Measurements from ENCODE around the gene ITPK1. TPM values are rescaled to one million over a fixed set of nuclear protein-coding genes. Genes with fewer than 3 reads are reported as not detected.
"Not testable (repeated sequence)": the region's sequence is repeated elsewhere in the genome, so short reads cannot be mapped to it uniquely, and the experiment has no call there.

ITPK1 gene
- total RNA-seq, 2 experiments from 2014 or later, result 65.7 to 73.0 TPM

DNA sequence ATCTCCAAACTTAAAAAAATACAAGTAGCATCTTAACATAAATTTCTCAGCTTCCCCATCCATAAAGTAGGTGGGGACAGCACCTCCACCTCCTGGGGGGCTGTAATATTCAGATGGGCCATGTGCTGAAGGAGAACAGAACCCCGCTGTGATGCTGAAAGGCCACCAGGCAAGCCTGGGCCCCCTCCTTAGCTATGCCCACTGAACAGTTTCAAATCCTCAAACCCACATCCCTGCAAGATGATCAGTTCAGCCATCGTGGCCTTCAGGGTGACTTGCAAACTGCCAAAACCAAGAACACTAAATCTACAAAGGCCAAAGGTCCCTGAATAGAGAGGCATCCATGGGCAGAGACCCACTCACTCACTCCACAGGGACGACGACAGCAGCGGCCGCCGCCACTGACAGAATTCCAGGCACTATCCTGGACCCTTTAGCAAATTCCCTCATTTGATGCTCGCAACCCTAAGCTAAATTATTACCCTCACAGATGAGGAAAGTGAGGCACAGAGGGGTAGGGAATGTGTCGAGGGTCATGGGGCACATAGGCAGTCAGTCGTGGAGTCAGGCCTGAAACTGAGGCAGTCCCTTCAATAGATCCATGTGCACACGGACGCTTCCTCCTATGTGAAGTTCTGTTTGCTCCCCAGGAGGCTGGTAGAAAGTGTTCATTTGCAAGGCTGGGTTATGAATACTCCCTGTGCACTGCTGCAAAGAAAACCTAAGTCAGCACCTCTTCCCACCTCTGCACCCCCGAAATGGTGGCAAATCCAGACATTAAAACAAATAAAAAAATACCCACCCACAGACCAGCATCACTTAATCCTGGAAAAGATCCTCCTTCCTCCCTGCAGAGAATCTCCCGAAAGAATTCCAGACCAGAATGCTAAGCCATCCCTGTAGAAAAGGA lies 5.9 kb downstream of the ITPK1 start:
- POLR2A ChIA-PET, result no interaction called here
- CTCF ChIA-PET, result interaction anchor here (1.3 kb wide), 1 partner anchor 23 kb away, joined by 3 read pairs; no protein-coding TSS in a partner anchor

DNA sequence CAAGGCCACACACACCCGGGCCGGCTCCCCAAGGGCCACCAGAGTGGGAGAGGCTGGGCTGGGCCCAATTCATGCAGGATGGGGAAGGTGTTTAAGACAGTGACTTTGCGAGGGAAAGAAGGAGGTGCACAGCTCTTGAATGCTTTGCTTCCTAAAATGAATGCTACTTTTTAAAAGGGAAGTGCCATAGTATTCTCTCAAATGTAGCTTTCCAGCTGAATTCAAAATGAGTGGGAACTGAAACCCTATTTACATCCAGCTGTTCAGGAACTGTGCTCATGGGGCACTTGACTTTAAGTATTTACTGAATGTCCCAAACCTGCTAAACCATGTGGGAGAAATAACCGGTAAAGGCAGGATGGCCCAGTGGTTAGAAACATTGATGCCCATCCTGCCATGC lies 7.6 kb downstream of the ITPK1 start:
- CTCF ChIA-PET, result no interaction called here
- POLR2A ChIA-PET, result no interaction called here

GRCh38 chr14:93107453-93107852 lies 8.3 kb downstream of the ITPK1 start:
- POLR2A ChIA-PET, result no interaction called here
- CTCF ChIA-PET, result interaction anchor here (1.7 kb wide), 1 partner anchor 41 kb away, joined by 4 read pairs; no protein-coding TSS in a partner anchor

GRCh38 chr14:93106541-93107156 lies 9.1 kb downstream of the ITPK1 start:
- ChIA-PET POLR2A (no interaction called here), CTCF (interaction anchor here (1.1 to 3.3 kb wide), 3 partner anchors 7 to 40 kb away, joined by 3 to 19 read pairs (median 4); no protein-coding TSS in a partner anchor)

DNA sequence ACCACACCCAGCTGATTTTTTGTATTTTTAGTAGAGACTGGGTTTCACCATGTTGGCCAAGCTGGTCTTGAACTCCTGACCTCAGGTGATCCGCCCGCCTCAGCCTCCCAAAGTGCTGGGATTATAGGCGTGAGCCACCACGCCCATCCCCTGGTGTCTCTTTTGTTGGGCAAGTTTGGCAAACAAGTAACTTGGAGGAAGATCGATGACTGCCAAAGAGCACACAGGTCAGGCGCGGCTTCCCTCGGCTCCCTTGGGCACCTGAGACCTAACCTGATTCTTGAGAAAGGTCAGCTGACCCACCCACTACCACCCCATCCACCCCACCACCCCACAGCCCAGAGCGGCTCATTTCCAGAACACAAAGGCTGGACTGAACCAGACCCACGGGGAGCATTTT lies 9.9 kb downstream of the ITPK1 start:
- CTCF ChIA-PET, result interaction anchor here (1.1 to 3.3 kb wide), 3 partner anchors 8 to 40 kb away, joined by 3 to 19 read pairs (median 4); no protein-coding TSS in a partner anchor
- POLR2A ChIA-PET, result not testable (repeated sequence)

GRCh38 chr14:93105362-93105761 lies 10.4 kb downstream of the ITPK1 start:
- CTCF ChIA-PET, result interaction anchor here (0.7 to 3.3 kb wide), 4 partner anchors 8 to 70 kb away, joined by 3 to 19 read pairs (median 4); no protein-coding TSS in a partner anchor
- POLR2A ChIA-PET, result no interaction called here

GRCh38 chr14:93104961-93105360 lies 10.8 kb downstream of the ITPK1 start:
- POLR2A ChIA-PET, result no interaction called here
- CTCF ChIA-PET, result interaction anchor here (0.7 to 3.3 kb wide), 4 partner anchors 9 to 74 kb away, joined by 3 to 19 read pairs (median 4); no protein-coding TSS in a partner anchor

- CTCF ChIA-PET, result interaction anchor here (1.0 to 3.3 kb wide), 4 partner anchors 10 to 76 kb away, joined by 3 to 19 read pairs (median 4); no protein-coding TSS in a partner anchor
- POLR2A ChIA-PET, result interaction anchor here (0.5 to 1.1 kb wide), 3 partner anchors 9 to 39 kb away, joined by 3 read pairs; no protein-coding TSS in a partner anchor
Observed at GRCh38 chr14:93103392-93104080, 12.2 kb downstream of the ITPK1 start.

- CTCF ChIA-PET, result interaction anchor here (1.0 to 1.8 kb wide), 3 partner anchors 11 to 150 kb away, joined by 3 to 7 read pairs (median 6); no protein-coding TSS in a partner anchor
- POLR2A ChIA-PET, result no interaction called here
Observed at GRCh38 chr14:93102141-93102540, 13.6 kb downstream of the ITPK1 start.

DNA sequence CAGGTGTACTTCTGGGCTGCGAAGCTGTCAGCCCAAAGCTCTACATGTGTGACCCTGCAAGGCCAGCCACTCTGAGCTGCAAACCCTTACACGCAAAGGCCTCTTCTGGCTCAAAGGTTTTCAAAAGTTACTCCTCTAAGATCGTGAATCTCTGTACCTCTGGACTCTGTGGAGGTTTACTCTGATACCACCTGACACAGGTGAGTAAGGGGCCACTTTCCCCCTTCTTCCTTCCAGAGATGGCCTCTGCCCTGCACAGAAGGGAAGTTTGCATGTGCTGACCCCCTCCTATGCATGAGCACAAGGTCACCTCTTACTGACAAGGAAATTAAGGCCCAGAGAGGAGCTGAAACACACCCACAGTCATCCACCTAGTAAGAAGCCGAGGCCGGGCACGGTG lies 14.5 kb downstream of the ITPK1 start:
- ChIA-PET CTCF (interaction anchor here (1.7 to 1.8 kb wide), 2 partner anchors 12 to 149 kb away, joined by 6 to 7 read pairs; no protein-coding TSS in a partner anchor), POLR2A (no interaction called here)

- CTCF ChIA-PET, result interaction anchor here (1.7 kb wide), 1 partner anchor 149 kb away, joined by 7 read pairs; no protein-coding TSS in a partner anchor
- POLR2A ChIA-PET, result no interaction called here
Observed at GRCh38 chr14:93100570-93100969, 15.2 kb downstream of the ITPK1 start.

GRCh38 chr14:93100100-93100499 lies 15.6 kb downstream of the ITPK1 start:
- ChIA-PET POLR2A (no interaction called here), CTCF (no interaction called here)

DNA sequence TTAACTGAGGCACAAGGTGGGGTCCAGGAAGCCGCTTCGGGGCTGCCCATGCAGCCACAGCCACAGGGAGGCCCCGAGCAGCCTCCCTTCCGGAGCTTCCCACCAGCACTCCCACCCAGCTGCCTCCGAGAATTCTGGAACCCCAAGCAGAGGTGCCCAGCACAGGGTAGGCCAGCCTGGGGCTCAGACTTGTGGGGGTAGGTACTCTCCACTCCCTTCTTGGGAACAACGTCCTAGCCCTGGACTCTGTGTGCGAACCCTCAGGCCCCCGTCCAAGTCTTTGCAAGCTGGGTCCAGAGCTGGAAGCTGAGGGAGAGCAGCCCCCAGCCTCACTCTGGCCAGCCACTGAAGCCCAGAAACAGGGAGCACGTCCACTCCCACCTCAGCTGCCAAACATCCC lies 16.1 kb downstream of the ITPK1 start:
- CTCF ChIA-PET, result no interaction called here

GRCh38 chr14:93099196-93099595 lies 16.5 kb downstream of the ITPK1 start:
- CTCF ChIA-PET, result no interaction called here
- POLR2A ChIA-PET, result no interaction called here

More for the DNA sequence above, 16.1 kb downstream of the ITPK1 start:
- POLR2A ChIA-PET, result no interaction called here

DNA sequence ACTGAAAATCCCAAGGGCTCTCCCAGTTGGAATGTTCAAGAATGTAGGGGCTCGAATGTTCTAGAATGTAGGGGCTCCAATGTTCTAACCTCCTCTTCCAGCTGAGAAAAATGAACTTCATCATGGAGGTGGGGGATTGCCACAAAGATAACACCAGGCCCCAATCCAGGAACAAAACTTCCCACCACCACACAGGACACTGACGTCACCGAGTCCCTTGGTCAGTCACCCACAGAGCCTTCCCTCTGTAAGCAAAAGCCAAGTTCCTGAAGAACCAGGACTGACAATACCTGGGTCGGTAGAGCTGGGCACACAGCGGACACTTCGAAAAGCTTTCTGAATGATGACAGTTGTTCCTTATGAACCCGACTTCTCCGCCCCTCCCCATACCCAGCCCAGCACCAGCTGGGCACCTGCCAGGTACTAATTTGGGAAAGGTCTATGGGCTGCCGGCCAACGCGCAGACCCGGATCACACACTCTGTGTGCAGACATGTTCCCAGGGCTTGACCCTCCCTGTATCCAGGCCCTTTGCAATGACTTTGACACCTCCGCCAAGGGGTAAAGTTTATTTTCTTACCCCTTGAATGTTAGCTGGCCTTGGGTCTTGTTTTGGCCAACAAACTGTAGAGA lies 18.9 kb downstream of the ITPK1 start:
- ChIA-PET POLR2A (interaction anchor here (0.6 kb wide), 1 partner anchor 93 kb away, joined by 4 read pairs; no protein-coding TSS in a partner anchor), CTCF (interaction anchor here (1.3 kb wide), 1 partner anchor 17 kb away, joined by 3 read pairs; no protein-coding TSS in a partner anchor)

DNA sequence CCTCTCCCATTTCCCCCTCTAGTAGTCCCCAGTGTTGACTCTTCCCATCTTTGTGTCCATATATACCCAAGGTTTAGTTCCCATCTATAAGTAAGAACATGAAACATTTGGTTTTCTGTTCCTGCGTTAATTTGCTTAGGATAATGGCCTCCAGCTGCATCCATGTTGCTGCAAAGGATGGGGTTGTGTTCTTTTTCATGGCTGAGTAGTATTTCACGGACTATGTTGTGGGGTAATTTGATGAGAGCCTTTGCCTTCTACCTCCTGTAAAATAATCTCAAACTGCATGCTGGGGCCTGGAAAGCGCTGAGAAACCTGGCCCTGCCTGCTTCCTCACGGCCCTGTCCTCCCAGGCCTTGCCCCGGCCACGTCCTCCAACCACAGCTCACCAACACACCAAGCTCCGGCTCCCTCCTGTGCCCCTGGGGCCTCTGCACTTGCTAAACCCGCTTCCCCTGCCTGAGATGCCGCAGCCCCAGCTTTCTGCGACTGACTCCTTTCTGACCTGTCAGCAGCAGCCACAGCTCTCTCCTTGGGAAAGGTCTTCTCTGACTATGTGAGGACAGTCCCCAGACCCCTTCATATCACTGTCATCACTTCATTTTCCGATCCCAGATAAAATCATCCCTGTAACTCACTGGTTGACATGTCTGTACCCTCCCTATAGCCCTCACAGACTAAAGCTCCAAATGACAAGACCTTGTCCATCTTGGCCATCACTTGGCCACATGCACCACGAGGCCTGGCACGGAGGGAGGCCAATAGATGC lies 19.8 kb downstream of the ITPK1 start:
- POLR2A ChIA-PET, result no interaction called here
- CTCF ChIA-PET, result interaction anchor here (1.3 kb wide), 1 partner anchor 18 kb away, joined by 3 read pairs; no protein-coding TSS in a partner anchor

GRCh38 chr14:93094121-93094918 lies 21.4 kb downstream of the ITPK1 start:
- ChIA-PET CTCF (interaction anchor here (1.2 kb wide), 1 partner anchor 60 kb away, joined by 3 read pairs; no protein-coding TSS in a partner anchor), POLR2A (no interaction called here)
